ENCODE measurements around the gene NELL1.

The NELL1 gene

DNA sequence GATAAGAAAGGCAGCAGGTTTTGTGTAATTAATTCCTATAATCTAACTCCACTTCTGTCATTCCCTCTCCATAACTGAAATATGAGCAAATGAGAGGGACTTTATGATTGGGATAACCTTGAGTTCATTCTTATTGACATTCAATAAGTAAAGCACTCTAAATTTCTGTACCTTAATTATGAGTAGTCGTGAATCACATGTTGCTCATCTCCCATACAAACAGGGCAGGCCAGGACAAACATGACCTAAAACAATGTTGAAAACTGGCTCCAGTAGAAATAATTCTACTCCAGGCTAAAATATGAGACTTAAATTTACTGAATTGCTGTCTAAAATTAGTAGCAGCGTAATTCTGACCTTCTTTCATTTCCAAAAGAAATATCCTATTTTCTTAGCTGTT is 505.4 kb downstream of the NELL1 start:
- no peaks in the 10 kb centered on the region for H3K27me3 ChIP-seq (ENCODE audit: insufficient read depth, poor library complexity, severe bottlenecking)
- no peak for DNase-seq (ENCODE audit: low read depth in 1 of 2, low spot score in 1 of 2)
- no peak overlapping the region for H3K4me3 ChIP-seq (replicated peaks; ENCODE audit: insufficient read depth, low read length)
- no peak overlapping the region for H3K27ac ChIP-seq (replicated peaks)
- no peak for TF ChIP-seq POLR2AphosphoS5 (IDR thresholded peaks at IDR 0.05; ENCODE audit: low read depth)
- TF ChIP-seq SPI1 (IDR thresholded peaks at IDR 0.05; ENCODE audit: borderline replicate concordance, low read depth), result no peak
- TF ChIP-seq CTCF (IDR thresholded peaks at IDR 0.05; ENCODE audit: insufficient read depth, low read length), result no peak
- no peak for TF ChIP-seq GABPA (IDR thresholded peaks at IDR 0.05; ENCODE audit: low read depth)
- no peak for TF ChIP-seq REST (IDR thresholded peaks at IDR 0.05; ENCODE audit: insufficient replicate concordance, low read depth)

- Histone ChIP-seq H3K27ac (replicated peaks) (no peak overlapping the region), H3K27me3 (ENCODE audit: insufficient read depth, poor library complexity, severe bottlenecking) (no peaks in the 10 kb centered on the region), H3K4me3 (replicated peaks; ENCODE audit: insufficient read depth, low read length) (no peak overlapping the region)
- DNase-seq (ENCODE audit: low read depth in 1 of 2, low spot score in 1 of 2), result no peak
- TF ChIP-seq SPI1 (IDR thresholded peaks at IDR 0.05; ENCODE audit: borderline replicate concordance, low read depth), result no peak
- no peak for TF ChIP-seq REST (IDR thresholded peaks at IDR 0.05; ENCODE audit: insufficient replicate concordance, low read depth)
- no peak for TF ChIP-seq CTCF (IDR thresholded peaks at IDR 0.05; ENCODE audit: insufficient read depth, low read length)
- TF ChIP-seq GABPA (IDR thresholded peaks at IDR 0.05; ENCODE audit: low read depth), result no peak
- no peak for TF ChIP-seq POLR2AphosphoS5 (IDR thresholded peaks at IDR 0.05; ENCODE audit: low read depth)
Observed at GRCh38 chr11:21177379-21177778, 508.0 kb downstream of the NELL1 start.

DNA sequence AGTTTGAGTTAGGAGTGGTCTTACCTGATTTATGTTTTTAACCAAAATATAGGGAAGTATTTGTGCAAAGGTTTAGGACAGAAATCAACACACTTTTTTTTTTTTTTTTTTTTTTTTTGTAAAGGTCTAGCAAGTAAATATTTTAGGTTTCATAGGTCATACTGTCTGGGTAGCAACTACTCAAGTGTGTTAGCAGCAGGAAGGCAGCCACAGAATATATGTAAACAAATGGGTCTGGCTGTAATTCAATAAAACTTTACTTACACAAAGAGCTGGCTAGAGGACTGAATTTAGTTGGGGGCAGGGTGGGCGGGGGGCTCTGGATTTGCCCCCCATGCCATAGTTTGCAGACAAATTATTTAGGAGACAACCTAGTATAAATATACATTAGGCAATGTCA is 510.4 kb downstream of the NELL1 start:
- TF ChIP-seq POLR2AphosphoS5 (IDR thresholded peaks at IDR 0.05; ENCODE audit: low read depth) (no peak), CTCF (IDR thresholded peaks at IDR 0.05; ENCODE audit: insufficient read depth, low read length) (no peak), SPI1 (IDR thresholded peaks at IDR 0.05; ENCODE audit: borderline replicate concordance, low read depth) (no peak), GABPA (IDR thresholded peaks at IDR 0.05; ENCODE audit: low read depth) (no peak), REST (IDR thresholded peaks at IDR 0.05; ENCODE audit: insufficient replicate concordance, low read depth) (no peak)
- no peak for DNase-seq (ENCODE audit: low read depth in 1 of 2, low spot score in 1 of 2)
- H3K4me3 ChIP-seq (replicated peaks; ENCODE audit: insufficient read depth, low read length), result no peak overlapping the region
- no peaks in the 10 kb centered on the region for H3K27me3 ChIP-seq (ENCODE audit: insufficient read depth, poor library complexity, severe bottlenecking)
- no peak overlapping the region for H3K27ac ChIP-seq (replicated peaks)
